OCI-LY7 (cell line): ENCODE results near the gene DNAJC7. TPM values are rescaled to one million over a fixed set of nuclear protein-coding genes. Genes with fewer than 3 reads are reported as not detected.

Source experiments
- BruUV-seq: library from RNA; stranded (reverse); fragments of 400-500 nt; replicated peaks from 2 replicates; lab custom pipeline; 2021; lab: Mats Ljungman, UMichigan
- CTCF ChIA-PET: fragments of 300-600 bp; sonication (Branson Sonifier 250); formaldehyde crosslinking; loops from one replicate; lab custom pipeline; 2022; ENCODE audit warnings: antibody characterized with exemption; ENCODE audit not compliant: unreplicated experiment; lab: Charles Lee
- POLR2A ChIA-PET: fragments of 300-600 bp; sonication (Branson Sonifier 250); formaldehyde crosslinking; loops from one replicate; lab custom pipeline; 2022; ENCODE audit warnings: antibody characterized with exemption; lab: Charles Lee
- DNase-seq: peaks from one replicate; pipeline ENCODE4 v3.0.0-alpha.2; 2015; ENCODE audit warnings: low spot score
- H2AFZ ChIP-seq: fragments of 200-600 bp; sonication (generic), shearing (Covaris generic); 2 replicates; pipeline ENCODE4 v1.6.1; 2014; ENCODE audit warnings: mild to moderate bottlenecking, antibody characterized with exemption, low read length, moderate library complexity
- H3K27ac ChIP-seq: fragments of 200-600 bp; sonication (generic); 2 replicates; pipeline ENCODE4 v1.5.1; 2014; ENCODE audit warnings: mixed run types, low read depth, mild to moderate bottlenecking, moderate library complexity, low read length, inconsistent platforms; ENCODE audit not compliant: poor library complexity, severe bottlenecking
- H3K36me3 ChIP-seq: fragments of 200-600 bp; sonication (generic); 2 replicates; pipeline ENCODE4 v1.6.1; 2014; ENCODE audit warnings: mild to moderate bottlenecking, antibody characterized with exemption, low read length, moderate library complexity, mixed read lengths; ENCODE audit not compliant: insufficient read depth
- H3K4me1 ChIP-seq: fragments of 200-600 bp; sonication (generic); 2 replicates; pipeline ENCODE4 v1.5.1; 2014; ENCODE audit warnings: mild to moderate bottlenecking, low read length; ENCODE audit not compliant: insufficient read depth, poor library complexity, severe bottlenecking
- H3K4me2 ChIP-seq: fragments of 200-600 bp; sonication (generic); 2 replicates; pipeline ENCODE4 v1.6.1; 2014; ENCODE audit warnings: mild to moderate bottlenecking, low read length
- H3K4me3 ChIP-seq: fragments of 200-600 bp; sonication (generic); 2 replicates; pipeline ENCODE4 v1.5.1; 2014; ENCODE audit warnings: mild to moderate bottlenecking, low read depth, low read length; ENCODE audit not compliant: poor library complexity, severe bottlenecking
- H3K79me2 ChIP-seq: fragments of 200-600 bp; sonication (generic); 2 replicates; pipeline ENCODE4 v1.6.1; 2016; ENCODE audit warnings: low read depth, mild to moderate bottlenecking, low read length, moderate library complexity, mixed read lengths; ENCODE audit not compliant: insufficient read depth
- H3K9me2 ChIP-seq: fragments of 200-600 bp; sonication (generic); 2 replicates; pipeline ENCODE4 v1.6.1; 2016; ENCODE audit warnings: mild to moderate bottlenecking, low read length, mixed read lengths; ENCODE audit not compliant: insufficient read depth
- H3K9me3 ChIP-seq: fragments of 200-600 bp; sonication (generic); 2 replicates; pipeline ENCODE4 v1.6.1; 2014; ENCODE audit warnings: mild to moderate bottlenecking, mixed run types, low read length, mixed read lengths
- H4K20me1 ChIP-seq: fragments of 200-600 bp; sonication (generic); 2 replicates; pipeline ENCODE4 v1.6.1; 2014; ENCODE audit warnings: mild to moderate bottlenecking, antibody characterized with exemption, low read length, moderate library complexity, mixed read lengths; ENCODE audit not compliant: insufficient read depth
- EZH2phosphoT487 ChIP-seq: fragments of 200-600 bp; sonication (generic); IDR thresholded peaks from 2 replicates; pipeline ENCODE4 v1.6.1; 2018; ENCODE audit warnings: low read depth, borderline replicate concordance, mild to moderate bottlenecking, mixed run types, antibody characterized with exemption, low read length, moderate library complexity, mixed read lengths
- intact Hi-C: fragments of 100-400 bp; cut with micrococcal nuclease; formaldehyde crosslinking; loops from one replicate; pipeline ENCODE4 v1.10.0; 2022; ENCODE audit not compliant: unreplicated experiment
- total RNA-seq, 2 experiments: library from RNA; depleted of rRNA in 1 of 2; stranded (reverse); fragments of >200 nt in 1 of 2; shearing (Covaris generic) in 1 of 2; gene quantifications; 2 replicates each; pipeline ENCODE4 v1.2.3, GENCODE V29; 2014 to 2022
- TF ChIP-seq, protein P1 (sequence below): fragments of 200-600 bp; sonication (generic); conservative IDR thresholded peaks from 2 replicates; pipeline ENCODE4 v1.5.1; 2014; ENCODE audit warnings: mild to moderate bottlenecking, antibody characterized with exemption, low read length, moderate library complexity, mixed read lengths

DNAJC7 gene
- total RNA-seq, 2 experiments from 2014 or later = 76.4 to 124 TPM

DNA sequence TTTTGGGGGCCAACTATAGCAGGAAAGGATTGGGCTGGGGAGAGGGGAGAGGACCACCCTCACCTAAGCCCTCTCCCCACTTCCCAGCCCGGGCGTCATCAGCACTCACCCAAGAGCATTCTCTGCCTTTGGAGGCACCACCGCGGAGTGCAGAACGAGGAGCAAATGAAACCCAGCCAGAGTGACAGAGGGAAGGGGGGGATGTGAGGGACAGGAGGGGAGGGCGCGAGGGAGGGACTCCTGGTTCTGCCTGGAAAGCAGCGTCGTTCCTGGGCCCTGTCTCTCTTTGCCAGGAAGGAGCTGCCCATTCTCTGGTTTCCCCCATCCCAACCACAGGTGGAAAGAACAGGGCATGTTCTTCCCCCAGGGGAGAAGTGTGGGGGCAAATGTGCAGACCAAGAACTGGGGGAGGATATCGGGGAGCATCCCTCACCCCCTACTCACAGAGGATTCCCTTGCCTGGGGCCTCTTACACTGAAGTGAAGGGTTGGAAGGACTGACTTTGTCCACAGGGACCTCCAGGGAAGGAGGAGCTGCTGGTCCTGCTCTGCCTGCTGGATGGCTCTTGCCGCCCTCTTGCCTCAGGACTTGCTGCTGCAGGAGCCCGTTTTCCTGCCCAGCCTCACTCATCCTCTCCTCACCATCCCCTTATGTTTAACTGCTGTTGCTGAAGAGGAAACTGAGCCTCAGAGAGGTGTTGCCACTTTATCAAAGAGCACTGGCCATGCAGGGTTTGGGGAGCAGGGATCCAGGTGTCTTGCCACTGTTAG, 36.7 kb upstream of the DNAJC7 start:
- no peaks in the 10 kb centered on the region for H3K9me2 ChIP-seq
- no peaks in the 10 kb centered on the region for H4K20me1 ChIP-seq
- no peaks in the 10 kb centered on the region for H3K4me1 ChIP-seq
- 0 out of 2 replicates have a peak, but pooled peaks cover 8% of the 10 kb centered on the region for H3K9me3 ChIP-seq
- H3K4me2 ChIP-seq = no peak overlapping the region
- TF ChIP-seq, protein P1, sequence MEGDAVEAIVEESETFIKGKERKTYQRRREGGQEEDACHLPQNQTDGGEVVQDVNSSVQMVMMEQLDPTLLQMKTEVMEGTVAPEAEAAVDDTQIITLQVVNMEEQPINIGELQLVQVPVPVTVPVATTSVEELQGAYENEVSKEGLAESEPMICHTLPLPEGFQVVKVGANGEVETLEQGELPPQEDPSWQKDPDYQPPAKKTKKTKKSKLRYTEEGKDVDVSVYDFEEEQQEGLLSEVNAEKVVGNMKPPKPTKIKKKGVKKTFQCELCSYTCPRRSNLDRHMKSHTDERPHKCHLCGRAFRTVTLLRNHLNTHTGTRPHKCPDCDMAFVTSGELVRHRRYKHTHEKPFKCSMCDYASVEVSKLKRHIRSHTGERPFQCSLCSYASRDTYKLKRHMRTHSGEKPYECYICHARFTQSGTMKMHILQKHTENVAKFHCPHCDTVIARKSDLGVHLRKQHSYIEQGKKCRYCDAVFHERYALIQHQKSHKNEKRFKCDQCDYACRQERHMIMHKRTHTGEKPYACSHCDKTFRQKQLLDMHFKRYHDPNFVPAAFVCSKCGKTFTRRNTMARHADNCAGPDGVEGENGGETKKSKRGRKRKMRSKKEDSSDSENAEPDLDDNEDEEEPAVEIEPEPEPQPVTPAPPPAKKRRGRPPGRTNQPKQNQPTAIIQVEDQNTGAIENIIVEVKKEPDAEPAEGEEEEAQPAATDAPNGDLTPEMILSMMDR = no peak
- no peak for TF ChIP-seq EZH2phosphoT487
- no peak for DNase-seq
- CTCF ChIA-PET = no interaction called here
- BruUV-seq = no TSS peak
- no peak overlapping the region for H3K4me3 ChIP-seq
- no peak overlapping the region for H2AFZ ChIP-seq
- no peaks in the 10 kb centered on the region for H3K36me3 ChIP-seq
- POLR2A ChIA-PET = no interaction called here
- H3K79me2 ChIP-seq = no peaks in the 10 kb centered on the region
- intact Hi-C loops = no loop called here
- no peak overlapping the region for H3K27ac ChIP-seq

DNA sequence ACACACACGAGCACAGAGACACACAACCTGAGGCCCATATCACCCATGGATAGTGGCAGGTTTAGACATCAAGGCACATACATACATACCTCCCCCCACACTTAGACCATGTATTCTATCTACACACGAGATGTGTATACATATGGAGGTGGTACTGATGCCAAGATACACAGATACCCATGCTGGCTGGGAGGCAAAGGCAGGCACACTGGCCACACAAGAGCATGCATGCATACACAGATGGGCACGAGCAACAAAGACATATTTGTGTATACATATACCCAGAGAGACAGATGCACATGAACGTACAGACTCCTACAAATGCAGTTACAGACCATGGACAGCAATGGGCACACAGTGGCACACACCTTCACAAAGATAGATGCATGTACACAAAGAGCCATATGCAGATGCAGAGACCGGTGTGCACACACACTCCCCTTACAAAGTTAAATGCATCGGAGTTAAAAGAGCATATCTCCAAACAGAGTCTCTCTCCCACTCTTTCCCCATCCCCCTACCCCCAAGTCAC, 35.2 kb upstream of the DNAJC7 start:
- CTCF ChIA-PET = no interaction called here
- Histone ChIP-seq H3K27ac (no peak overlapping the region), H3K4me2 (no peak overlapping the region), H4K20me1 (no peaks in the 10 kb centered on the region), H3K4me1 (no peaks in the 10 kb centered on the region), H3K4me3 (no peak overlapping the region), H2AFZ (no peak overlapping the region), H3K79me2 (no peaks in the 10 kb centered on the region), H3K9me2 (no peaks in the 10 kb centered on the region), H3K36me3 (no peaks in the 10 kb centered on the region), H3K9me3 (0 out of 2 replicates have a peak, but pooled peaks cover 8% of the 10 kb centered on the region)
- intact Hi-C loops = no loop called here
- no TSS peak for BruUV-seq
- no peak for TF ChIP-seq EZH2phosphoT487
- TF ChIP-seq, protein P1 = no peak
- POLR2A ChIA-PET = no interaction called here
- DNase-seq = no peak

DNA sequence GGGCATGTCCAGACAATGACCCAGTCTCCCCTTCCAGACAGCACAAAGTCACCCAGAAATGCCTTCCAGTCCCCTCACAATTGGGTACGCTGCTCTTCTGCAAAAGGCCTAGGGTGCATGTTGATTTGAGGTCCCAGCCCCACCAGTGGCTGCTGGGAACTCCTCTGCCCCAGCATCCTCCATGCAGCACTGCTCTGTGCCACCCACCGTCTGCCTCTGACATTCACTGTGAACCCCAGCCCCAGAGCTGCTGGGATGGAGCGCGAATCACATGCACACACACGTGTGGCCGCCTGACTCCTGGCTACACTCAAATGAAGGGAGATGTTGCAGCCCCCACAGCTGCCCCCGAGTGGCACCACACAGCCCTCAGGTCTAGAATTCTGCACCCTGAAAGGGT, 34.4 kb upstream of the DNAJC7 start:
- Histone ChIP-seq H3K79me2 (no peaks in the 10 kb centered on the region), H4K20me1 (no peaks in the 10 kb centered on the region), H3K4me2 (no peak overlapping the region), H2AFZ (no peak overlapping the region), H3K36me3 (no peaks in the 10 kb centered on the region), H3K9me2 (no peaks in the 10 kb centered on the region), H3K4me1 (no peaks in the 10 kb centered on the region), H3K4me3 (no peak overlapping the region), H3K9me3 (0 out of 2 replicates have a peak, but pooled peaks cover 8% of the 10 kb centered on the region), H3K27ac (no peak overlapping the region)
- POLR2A ChIA-PET = no interaction called here
- intact Hi-C loops = no loop called here
- no TSS peak for BruUV-seq
- DNase-seq = no peak
- CTCF ChIA-PET = no interaction called here
- TF ChIP-seq, protein P1 = no peak
- no peak for TF ChIP-seq EZH2phosphoT487
